NT2/D1 (cell line): ENCODE data around the gene RCN2.
"Not testable (repeated sequence)": the region's sequence is repeated elsewhere in the genome, so short reads cannot be mapped to it uniquely, and the experiment has no call there.

Source experiments
- DNase-seq: peaks from one replicate; pipeline ENCODE4 v3.0.0-alpha.2; 2011; ENCODE audit warnings: low read depth, low spot score
- H3K27me3 ChIP-seq: 2 replicates; pipeline ENCODE4 v1.6.0; 2011; ENCODE audit warnings: mild to moderate bottlenecking; ENCODE audit not compliant: insufficient read length, insufficient read depth
- H3K36me3 ChIP-seq: 2 replicates; pipeline ENCODE4 v1.6.1; 2011; ENCODE audit warnings: mild to moderate bottlenecking, low read length, mixed read lengths; ENCODE audit not compliant: insufficient read depth, insufficient read length
- H3K4me1 ChIP-seq: 2 replicates; pipeline ENCODE4 v1.5.1; 2011; ENCODE audit not compliant: insufficient read depth, insufficient read length
- H3K4me3 ChIP-seq: 2 replicates; pipeline ENCODE4 v1.5.1; 2011; ENCODE audit warnings: low read depth; ENCODE audit not compliant: insufficient read length
- H3K9ac ChIP-seq: 2 replicates; pipeline ENCODE4 v1.6.0; 2011; ENCODE audit warnings: low read depth; ENCODE audit not compliant: insufficient read length
- H3K9me3 ChIP-seq: 2 replicates; pipeline ENCODE4 v1.5.1; 2011; ENCODE audit warnings: mild to moderate bottlenecking, low read length; ENCODE audit not compliant: insufficient read depth
- SUZ12 ChIP-seq: IDR thresholded peaks from 2 replicates; pipeline ENCODE4 v1.6.1; 2011; ENCODE audit not compliant: insufficient read length, insufficient read depth; ENCODE audit errors: extremely low read depth
- YY1 ChIP-seq: IDR thresholded peaks from 2 replicates; pipeline ENCODE4 v1.6.1; 2011; ENCODE audit not compliant: insufficient read length, insufficient read depth
- ZNF274 ChIP-seq: IDR thresholded peaks from 2 replicates; pipeline ENCODE4 v1.6.1; 2011; ENCODE audit warnings: mild to moderate bottlenecking, low read depth, low read length

RCN2 gene

DNA sequence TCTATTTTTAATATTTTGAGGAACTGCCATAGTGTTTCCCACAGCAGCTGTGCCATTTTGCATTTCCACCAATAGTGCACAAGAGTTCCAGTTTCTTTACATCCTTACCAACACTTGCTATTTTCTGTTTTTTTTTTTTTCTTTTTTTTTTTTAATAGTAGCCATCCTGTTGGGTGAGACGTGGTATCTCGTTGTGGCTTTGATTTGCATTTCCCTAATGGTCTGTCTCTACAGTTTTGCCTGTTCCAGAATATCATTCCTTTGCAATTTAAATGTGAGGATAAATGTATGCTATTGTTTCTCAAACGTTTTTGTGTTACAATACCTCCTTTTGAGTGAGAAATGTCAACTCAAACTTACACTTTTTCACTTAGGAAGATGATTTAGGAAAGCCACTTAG is 22.4 kb downstream of the RCN2 start:
- no peaks in the 10 kb centered on the region for H3K9me3 ChIP-seq
- H3K27me3 ChIP-seq: no peaks in the 10 kb centered on the region
- DNase-seq: no peak
- peaks cover 24% of the 10 kb centered on the region for H3K36me3 ChIP-seq
- TF ChIP-seq SUZ12 (no peak), YY1 (no peak), ZNF274 (no peak)
- H3K4me1 ChIP-seq: no peaks in the 10 kb centered on the region
- no peak overlapping the region for H3K4me3 ChIP-seq
- H3K9ac ChIP-seq: no peak overlapping the region

DNA sequence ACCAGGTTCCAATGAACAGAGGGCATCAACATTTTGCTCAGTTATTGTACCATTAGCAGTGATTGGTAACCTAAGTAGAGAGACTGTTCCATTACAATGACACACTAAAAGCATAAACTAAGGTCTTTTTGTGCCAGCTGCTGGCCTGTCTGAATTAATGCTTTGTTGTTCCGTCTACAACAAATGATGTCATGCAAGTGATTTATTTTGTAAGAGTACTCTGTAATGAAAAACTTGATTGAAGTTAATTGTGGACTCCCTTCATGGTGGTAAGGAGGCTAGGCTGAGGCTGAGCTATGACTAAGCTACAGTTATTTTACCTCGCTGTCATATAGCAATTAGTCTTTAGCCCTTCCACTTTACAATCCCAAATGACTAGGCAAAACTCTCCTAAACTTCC is 23.2 kb downstream of the RCN2 start:
- H3K4me1 ChIP-seq: no peaks in the 10 kb centered on the region
- H3K27me3 ChIP-seq: no peaks in the 10 kb centered on the region
- H3K9me3 ChIP-seq: no peaks in the 10 kb centered on the region
- H3K9ac ChIP-seq: no peak overlapping the region
- DNase-seq: no peak
- peaks cover 16% of the 10 kb centered on the region for H3K36me3 ChIP-seq
- TF ChIP-seq SUZ12 (no peak), ZNF274 (no peak), YY1 (no peak)
- no peak overlapping the region for H3K4me3 ChIP-seq

DNA sequence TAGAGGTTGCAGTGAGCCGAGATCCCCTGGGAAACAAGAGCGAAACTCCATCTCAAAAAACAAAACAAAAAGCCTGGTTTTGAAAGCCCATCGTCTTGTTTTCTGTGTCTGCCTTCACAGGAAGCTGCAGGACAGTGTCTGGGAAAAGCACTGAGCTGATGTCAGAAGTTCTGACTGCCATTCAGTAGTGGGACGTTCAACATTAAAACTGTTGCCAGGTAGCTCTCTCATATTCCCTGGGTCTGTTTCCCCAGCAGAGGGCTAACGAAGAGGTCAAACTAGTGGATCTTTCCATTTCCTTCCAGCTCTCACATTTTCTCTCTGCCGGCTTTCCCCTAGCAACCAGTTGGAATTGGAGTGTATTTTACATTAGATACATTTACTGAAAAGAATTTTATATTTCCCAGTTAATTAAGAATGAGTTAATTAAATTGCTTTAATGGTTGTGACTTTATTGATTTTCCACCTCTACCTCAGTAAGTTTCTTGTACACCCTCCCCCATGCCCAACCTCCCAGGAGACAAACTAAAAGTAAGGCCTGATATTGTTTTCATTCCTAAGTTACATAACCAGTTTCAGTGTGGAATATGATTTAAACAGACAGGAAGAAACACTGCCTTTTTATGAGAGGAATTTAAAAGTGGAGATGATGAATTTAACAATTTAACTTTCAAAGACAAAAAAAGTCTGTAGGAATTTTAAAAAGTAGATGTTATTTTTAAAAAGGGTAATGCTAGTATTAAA is 29.9 kb downstream of the RCN2 start:
- H3K27me3 ChIP-seq: no peaks in the 10 kb centered on the region
- no peaks in the 10 kb centered on the region for H3K36me3 ChIP-seq
- no peaks in the 10 kb centered on the region for H3K9me3 ChIP-seq
- TF ChIP-seq YY1 (no peak), ZNF274 (no peak), SUZ12 (no peak)
- H3K4me1 ChIP-seq: peaks cover 4% of the 10 kb centered on the region
- no peak overlapping the region for H3K4me3 ChIP-seq
- no peak overlapping the region for H3K9ac ChIP-seq
- no peak for DNase-seq

DNA sequence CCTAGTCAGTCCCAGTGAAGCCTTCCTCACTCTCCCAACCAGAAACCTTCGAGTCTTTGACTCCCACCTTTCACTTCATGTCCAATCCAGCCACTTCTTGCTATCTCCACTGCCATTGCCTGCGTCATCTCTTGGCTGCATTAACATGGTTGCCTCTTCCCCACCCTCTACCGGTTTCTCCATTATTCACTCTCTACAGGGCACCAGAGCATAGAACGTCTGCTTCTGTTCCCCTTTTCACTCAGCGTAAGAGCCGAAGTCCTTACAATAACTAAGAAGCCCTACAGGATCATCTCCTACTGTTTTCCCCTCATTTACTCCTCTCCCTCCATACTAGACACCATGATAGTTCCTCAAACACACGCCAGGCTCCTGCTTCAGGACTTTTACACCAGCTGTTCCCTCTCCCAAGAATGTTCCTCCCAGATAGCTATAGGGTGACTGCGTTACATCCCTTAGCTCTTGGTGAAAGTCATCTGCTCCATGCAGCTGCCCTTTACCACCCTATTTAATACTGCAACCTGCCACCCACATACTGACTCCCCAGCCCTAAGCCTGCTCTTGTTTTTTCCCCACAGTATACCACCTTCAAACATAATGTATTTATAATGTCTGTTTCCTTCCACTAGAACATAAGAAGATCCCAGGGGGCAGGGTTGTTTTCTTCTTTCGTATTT is 30.9 kb downstream of the RCN2 start:
- DNase-seq: no peak
- Histone ChIP-seq H3K4me3 (no peak overlapping the region), H3K9me3 (no peaks in the 10 kb centered on the region)

DNA sequence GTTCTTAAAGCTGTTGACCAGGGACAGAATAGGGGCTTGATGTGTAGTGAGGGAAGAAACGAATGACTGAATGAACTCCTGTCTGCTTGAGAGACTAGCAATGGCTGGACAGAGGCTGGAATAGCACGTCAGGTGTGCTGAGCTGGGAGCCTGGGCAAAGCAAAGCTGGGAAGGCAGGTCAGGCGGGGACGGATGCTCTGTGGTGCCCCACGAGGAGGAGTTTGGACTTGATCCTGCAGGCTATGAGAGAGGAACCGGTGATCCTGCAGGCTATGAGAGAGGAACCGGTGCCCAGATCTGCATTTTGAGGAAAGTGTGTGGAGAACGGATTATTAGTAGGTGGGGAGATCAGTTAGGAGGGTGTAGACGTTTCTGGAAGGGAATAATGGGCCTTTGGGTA is 32.0 kb downstream of the RCN2 start:
- H3K4me1 ChIP-seq: peaks cover 4% of the 10 kb centered on the region
- no peaks in the 10 kb centered on the region for H3K36me3 ChIP-seq
- no peak overlapping the region for H3K9ac ChIP-seq
- TF ChIP-seq SUZ12 (no peak), ZNF274 (no peak), YY1 (no peak)
- no peaks in the 10 kb centered on the region for H3K9me3 ChIP-seq
- no peaks in the 10 kb centered on the region for H3K27me3 ChIP-seq
- DNase-seq: no peak
- no peak overlapping the region for H3K4me3 ChIP-seq

More for the DNA sequence above, 30.9 kb downstream of the RCN2 start:
- Histone ChIP-seq H3K36me3 (no peaks in the 10 kb centered on the region), H3K4me1 (peaks cover 4% of the 10 kb centered on the region), H3K27me3 (no peaks in the 10 kb centered on the region), H3K9ac (no peak overlapping the region)
- TF ChIP-seq SUZ12 (no peak), YY1 (no peak), ZNF274 (no peak)

DNA sequence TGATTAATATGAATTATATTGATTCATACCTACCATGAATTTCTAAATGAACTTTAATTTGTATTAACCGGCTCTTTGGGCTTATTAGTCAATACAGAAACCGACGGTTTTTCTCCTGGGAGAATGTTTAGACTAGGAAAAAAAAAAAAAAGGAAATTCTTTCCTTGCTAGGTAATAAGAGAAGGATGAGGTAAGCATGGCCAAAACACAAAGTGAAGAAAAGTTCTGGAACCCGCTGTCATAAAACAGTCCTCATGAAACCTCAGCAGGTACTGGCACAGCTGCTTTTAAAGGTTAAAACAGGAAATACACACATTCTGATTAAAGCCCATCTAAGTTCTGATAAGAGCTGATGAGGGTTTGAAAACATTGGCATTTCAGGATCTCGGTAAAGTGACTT is 32.6 kb downstream of the RCN2 start:
- no peak for DNase-seq
- TF ChIP-seq SUZ12 (no peak), ZNF274 (no peak), YY1 (no peak)
- H3K4me3 ChIP-seq: no peak overlapping the region
- H3K4me1 ChIP-seq: peaks cover 4% of the 10 kb centered on the region
- no peaks in the 10 kb centered on the region for H3K9me3 ChIP-seq
- no peaks in the 10 kb centered on the region for H3K27me3 ChIP-seq
- H3K9ac ChIP-seq: no peak overlapping the region
- H3K36me3 ChIP-seq: no peaks in the 10 kb centered on the region

DNA sequence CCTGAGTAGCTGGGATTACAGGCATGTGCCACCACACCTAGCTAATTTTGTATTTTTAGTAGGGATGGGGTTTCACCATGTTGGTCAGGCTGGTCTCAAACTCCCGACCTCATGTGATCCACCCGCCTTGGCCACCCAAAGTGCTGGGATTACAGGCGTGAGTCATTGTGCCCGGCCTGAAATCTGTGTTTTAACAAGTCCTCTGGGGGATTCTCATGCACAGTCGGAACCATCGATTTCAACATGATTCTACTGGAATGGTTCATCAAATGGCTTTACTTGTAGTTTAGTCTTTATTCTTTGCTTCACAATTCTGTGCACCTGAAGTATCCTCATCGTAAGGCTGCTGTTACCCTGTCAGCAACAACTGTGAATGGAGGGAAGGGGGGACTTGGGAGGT is 34.5 kb downstream of the RCN2 start:
- not testable (repeated sequence) for DNase-seq, H3K27me3 ChIP-seq, H3K4me1 ChIP-seq, H3K4me3 ChIP-seq, H3K9ac ChIP-seq, H3K36me3 ChIP-seq, H3K9me3 ChIP-seq

DNA sequence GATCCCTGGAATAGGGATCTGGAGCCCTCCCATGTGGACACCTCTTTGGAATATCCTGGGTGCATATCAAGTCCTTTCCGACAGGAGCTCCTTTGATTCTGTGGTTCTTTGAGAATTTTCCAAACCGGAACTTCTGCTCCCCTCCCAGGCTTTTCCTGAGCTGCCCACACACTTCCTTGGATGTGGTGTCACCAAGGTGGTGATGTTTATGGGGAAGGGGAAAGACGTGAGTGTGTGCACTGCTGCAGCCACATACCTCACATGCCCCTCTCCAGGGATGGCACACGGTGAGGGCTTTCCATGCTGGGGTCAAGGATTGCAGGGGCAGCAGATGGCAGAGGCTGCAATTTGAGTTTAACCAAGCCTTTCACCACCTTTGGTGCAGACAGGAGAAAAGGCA is 35.5 kb downstream of the RCN2 start:
- H3K9me3 ChIP-seq: no peaks in the 10 kb centered on the region
- no peaks in the 10 kb centered on the region for H3K27me3 ChIP-seq
- H3K4me3 ChIP-seq: no peak overlapping the region
- H3K36me3 ChIP-seq: no peaks in the 10 kb centered on the region
- H3K9ac ChIP-seq: no peak overlapping the region
- TF ChIP-seq SUZ12: no peak
- DNase-seq: no peak
- peaks cover 4% of the 10 kb centered on the region for H3K4me1 ChIP-seq
